WTC11 (cell line): ENCODE measurements around the gene SHFL. TPM values are rescaled to one million over a fixed set of nuclear protein-coding genes. Genes with fewer than 3 reads are reported as not detected.

Experiments used
- ATAC-seq: fragments of 200-7000 bp; cut with Tn5 transposase; 2 replicates; pipeline ENCODE4 v1.10.0; 2021; ENCODE audit warnings: mild to moderate bottlenecking, moderate library complexity
- CTCF ChIA-PET: fragments of 300-600 bp; sonication (Branson Sonifier 250); formaldehyde crosslinking; loops from one replicate; lab custom pipeline; 2021; ENCODE audit warnings: antibody characterized with exemption; lab: Charles Lee
- POLR2A ChIA-PET: fragments of 350-600 bp; sonication (Branson Sonifier 250); formaldehyde crosslinking; loops from one replicate; lab custom pipeline; 2021; ENCODE audit warnings: antibody characterized with exemption; lab: Charles Lee
- DNase-seq: peaks from one replicate; pipeline ENCODE4 v3.0.0; 2021; ENCODE audit warnings: low spot score
- H3K27ac Mint-ChIP-seq: 2 replicates; pipeline ENCODE4 v1.8.0; 2021; ENCODE audit warnings: mixed read lengths
- H3K27me3 Mint-ChIP-seq: 2 replicates; pipeline ENCODE4 v1.8.0; 2021; ENCODE audit warnings: low read depth, mild to moderate bottlenecking, moderate library complexity, mixed read lengths
- H3K36me3 Mint-ChIP-seq: 2 replicates; pipeline ENCODE4 v1.8.0; 2021; ENCODE audit warnings: mixed read lengths
- H3K4me1 Mint-ChIP-seq: 2 replicates; pipeline ENCODE4 v1.8.0; 2022; ENCODE audit warnings: mixed read lengths
- H3K4me3 Mint-ChIP-seq: 2 replicates; pipeline ENCODE4 v1.8.0; 2021; ENCODE audit warnings: mild to moderate bottlenecking, moderate library complexity, mixed read lengths
- H3K9me3 Mint-ChIP-seq: 2 replicates; pipeline ENCODE4 v1.8.0; 2021; ENCODE audit warnings: mixed read lengths
- AFF4 ChIP-seq: sonication (generic); formaldehyde crosslinking; IDR thresholded peaks from 2 replicates; pipeline ENCODE4 v1.8.1; 2023; ENCODE audit warnings: mild to moderate bottlenecking, missing genetic modification reagents, borderline replicate concordance
- ATF1 ChIP-seq: sonication (generic); formaldehyde crosslinking; IDR thresholded peaks from 2 replicates; pipeline ENCODE4 v1.8.1; 2023; ENCODE audit warnings: mild to moderate bottlenecking, moderate library complexity, missing genetic modification reagents
- E2F5 ChIP-seq: sonication (generic); formaldehyde crosslinking; IDR thresholded peaks from 2 replicates; pipeline ENCODE4 v1.8.1; 2022; ENCODE audit warnings: mild to moderate bottlenecking, moderate library complexity, missing genetic modification reagents
- FOXJ3 ChIP-seq: sonication (generic); formaldehyde crosslinking; IDR thresholded peaks from 2 replicates; pipeline ENCODE4 v1.9.0; 2021; ENCODE audit warnings: missing genetic modification reagents, mild to moderate bottlenecking, borderline replicate concordance
- HMGA2 ChIP-seq: fragments of 250-450 bp; sonication (Bioruptor Pico); IDR thresholded peaks from 2 replicates; pipeline ENCODE4 v1.4.0; 2021; ENCODE audit warnings: mild to moderate bottlenecking, moderate library complexity
- IRF1 ChIP-seq: sonication (generic); formaldehyde crosslinking; IDR thresholded peaks from 2 replicates; pipeline ENCODE4 v1.8.0; 2023; ENCODE audit warnings: missing genetic modification reagents
- NFATC4 ChIP-seq: fragments of 250-450 bp; sonication (Bioruptor Pico); IDR thresholded peaks from 2 replicates; pipeline ENCODE4 v1.9.0; 2021; ENCODE audit warnings: mild to moderate bottlenecking
- NR3C1 ChIP-seq: sonication (generic); formaldehyde crosslinking; conservative IDR thresholded peaks from 2 replicates; pipeline ENCODE4 v1.8.1; 2023; ENCODE audit warnings: low read depth, mild to moderate bottlenecking, missing genetic modification reagents
- PREB ChIP-seq: sonication (generic); formaldehyde crosslinking; IDR thresholded peaks from 2 replicates; pipeline ENCODE4 v1.8.1; 2022; ENCODE audit warnings: mild to moderate bottlenecking, missing genetic modification reagents, moderate library complexity, borderline replicate concordance
- PRRX2 ChIP-seq: fragments of 250-450 bp; sonication (Bioruptor Pico); IDR thresholded peaks from 2 replicates; pipeline ENCODE4 v1.8.0; 2021; ENCODE audit warnings: mild to moderate bottlenecking
- RELA ChIP-seq: sonication (generic); formaldehyde crosslinking; IDR thresholded peaks from 2 replicates; pipeline ENCODE4 v1.8.1; 2022; ENCODE audit warnings: missing genetic modification reagents, mild to moderate bottlenecking, borderline replicate concordance
- TEAD1 ChIP-seq: sonication (generic); formaldehyde crosslinking; IDR thresholded peaks from 2 replicates; pipeline ENCODE4 v1.8.0; 2022; ENCODE audit warnings: mild to moderate bottlenecking, missing genetic modification reagents
- ZNF121 ChIP-seq: sonication (generic); formaldehyde crosslinking; IDR thresholded peaks from 2 replicates; pipeline ENCODE4 v1.8.0; 2023; ENCODE audit warnings: missing genetic modification reagents
- ZNF138 ChIP-seq: sonication (generic); formaldehyde crosslinking; conservative IDR thresholded peaks from 2 replicates; pipeline ENCODE4 v1.8.1; 2022; ENCODE audit warnings: mild to moderate bottlenecking, moderate library complexity, missing genetic modification reagents
- ZNF532 ChIP-seq: fragments of 250-450 bp; sonication (Bioruptor Pico); IDR thresholded peaks from 2 replicates; pipeline ENCODE4 v1.9.0; 2021; ENCODE audit warnings: mild to moderate bottlenecking, borderline replicate concordance
- total RNA-seq: library from RNA; stranded (reverse); gene quantifications from 3 replicates; pipeline ENCODE4 v1.2.3, GENCODE V29; 2021
- TF ChIP-seq, protein P1 (sequence below): sonication (generic); formaldehyde crosslinking; IDR thresholded peaks from 2 replicates; pipeline ENCODE4 v1.8.0; 2022; ENCODE audit warnings: mild to moderate bottlenecking, missing genetic modification reagents
- TF ChIP-seq, protein P2 (sequence below): fragments of 250-450 bp; sonication (Bioruptor Pico); conservative IDR thresholded peaks from 2 replicates; pipeline ENCODE4 v1.9.0; 2021; ENCODE audit warnings: mild to moderate bottlenecking

The SHFL gene
- total RNA-seq, 1 experiment from 2014 or later: 22.5 TPM

DNA sequence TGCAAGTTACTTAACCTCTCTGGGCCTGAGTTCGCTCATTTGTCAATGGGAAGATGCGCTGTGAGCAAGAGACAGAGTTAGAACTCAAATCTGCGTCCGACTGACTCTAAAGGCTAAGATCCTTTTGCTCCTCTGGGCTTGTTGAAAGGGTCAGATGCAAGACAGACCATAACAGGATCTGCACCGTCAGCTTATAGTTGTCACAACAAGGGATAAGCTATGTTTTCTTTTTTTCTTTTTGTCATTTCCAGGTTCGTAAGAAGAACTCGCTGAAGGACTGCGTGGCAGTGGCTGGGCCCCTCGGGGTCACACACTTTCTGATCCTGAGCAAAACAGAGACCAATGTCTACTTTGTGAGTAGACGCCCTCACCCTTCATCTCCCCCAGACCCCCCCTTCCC lies 21.1 kb downstream of the SHFL start:
- TF ChIP-seq NR3C1 (no peak), ZNF138 (no peak), AFF4 (CRISPR knock-in tag) (no peak)
- Mint-ChIP-seq H3K27me3 (no peaks in the 10 kb centered on the region; the same call in 1 of the 2 replicates), H3K9me3 (no peaks in the 10 kb centered on the region), H3K4me3 (peak overlapping the region; percentile 95), H3K27ac (peak overlapping the region; percentile 84), H3K4me1 (peaks cover 11% of the 10 kb centered on the region), H3K36me3 (peaks cover 38% of the 10 kb centered on the region)
- DNase-seq (no peak), ATAC-seq (no peak)
- ChIA-PET POLR2A (no interaction called here), CTCF (interaction anchor here (1.1 to 1.4 kb wide), 2 partner anchors 11 to 143 kb away, joined by 4 to 10 read pairs; no protein-coding TSS in a partner anchor)

GRCh38 chr19:10107817-10108367 lies 21.8 kb downstream of the SHFL start:
- CTCF ChIA-PET: interaction anchor here (1.0 kb wide), 1 partner anchor 9 kb away, joined by 5 read pairs; no protein-coding TSS in a partner anchor
- H3K4me3 Mint-ChIP-seq: peak overlapping the region; percentile 95
- peaks cover 38% of the 10 kb centered on the region for H3K36me3 Mint-ChIP-seq
- peaks cover 16% of the 10 kb centered on the region for H3K4me1 Mint-ChIP-seq
- no peaks in the 10 kb centered on the region; the same call in 1 of the 2 replicates for H3K27me3 Mint-ChIP-seq
- ATAC-seq: no peak
- no peaks in the 10 kb centered on the region for H3K9me3 Mint-ChIP-seq
- DNase-seq: no peak
- TF ChIP-seq ZNF121 (CRISPR knock-in tag) (no peak), ATF1 (no peak), TEAD1 (CRISPR knock-in tag) (no peak)
- no peak overlapping the region for H3K27ac Mint-ChIP-seq
- POLR2A ChIA-PET: no interaction called here

DNA sequence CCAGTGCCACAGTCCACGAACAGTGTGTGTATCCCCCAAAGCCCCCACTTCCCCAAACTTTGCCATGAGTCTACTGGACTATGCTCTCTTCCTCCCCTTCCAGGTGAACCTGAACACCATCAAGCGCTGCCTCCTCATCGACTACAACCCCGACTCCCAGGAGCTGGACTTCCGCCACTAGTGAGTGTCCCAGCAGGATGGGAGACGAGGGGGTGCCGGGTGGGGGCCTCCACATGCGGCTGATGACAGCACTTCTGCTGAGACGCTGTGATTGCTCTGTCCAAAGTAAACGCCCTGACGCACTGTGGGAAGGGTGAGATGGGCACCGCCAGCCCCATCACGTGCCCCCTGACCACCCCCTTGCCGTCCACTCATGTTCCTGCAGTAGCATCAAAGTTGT lies 23.4 kb downstream of the SHFL start:
- Mint-ChIP-seq H3K4me3 (no peak overlapping the region; the same call in 1 of the 2 replicates), H3K36me3 (peaks cover 38% of the 10 kb centered on the region), H3K4me1 (peaks cover 17% of the 10 kb centered on the region), H3K9me3 (no peaks in the 10 kb centered on the region), H3K27ac (no peak overlapping the region), H3K27me3 (no peaks in the 10 kb centered on the region; the same call in 1 of the 2 replicates)
- ATAC-seq: no peak
- CTCF ChIA-PET: interaction anchor here (0.8 to 1.5 kb wide), 2 partner anchors 11 to 119 kb away, joined by 4 to 5 read pairs; no protein-coding TSS in a partner anchor
- POLR2A ChIA-PET: no interaction called here
- DNase-seq: no peak
- TF ChIP-seq, protein P1, sequence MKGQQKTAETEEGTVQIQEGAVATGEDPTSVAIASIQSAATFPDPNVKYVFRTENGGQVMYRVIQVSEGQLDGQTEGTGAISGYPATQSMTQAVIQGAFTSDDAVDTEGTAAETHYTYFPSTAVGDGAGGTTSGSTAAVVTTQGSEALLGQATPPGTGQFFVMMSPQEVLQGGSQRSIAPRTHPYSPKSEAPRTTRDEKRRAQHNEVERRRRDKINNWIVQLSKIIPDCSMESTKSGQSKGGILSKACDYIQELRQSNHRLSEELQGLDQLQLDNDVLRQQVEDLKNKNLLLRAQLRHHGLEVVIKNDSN: no peak
- TF ChIP-seq FOXJ3 (CRISPR knock-in tag) (no peak), NFATC4 (no peak), ZNF532 (no peak), IRF1 (CRISPR knock-in tag) (no peak), E2F5 (CRISPR knock-in tag) (no peak), PREB (no peak), PRRX2 (CRISPR knock-in tag) (no peak), HMGA2 (CRISPR knock-in tag) (no peak), RELA (CRISPR knock-in tag) (no peak)
- TF ChIP-seq, protein P2, sequence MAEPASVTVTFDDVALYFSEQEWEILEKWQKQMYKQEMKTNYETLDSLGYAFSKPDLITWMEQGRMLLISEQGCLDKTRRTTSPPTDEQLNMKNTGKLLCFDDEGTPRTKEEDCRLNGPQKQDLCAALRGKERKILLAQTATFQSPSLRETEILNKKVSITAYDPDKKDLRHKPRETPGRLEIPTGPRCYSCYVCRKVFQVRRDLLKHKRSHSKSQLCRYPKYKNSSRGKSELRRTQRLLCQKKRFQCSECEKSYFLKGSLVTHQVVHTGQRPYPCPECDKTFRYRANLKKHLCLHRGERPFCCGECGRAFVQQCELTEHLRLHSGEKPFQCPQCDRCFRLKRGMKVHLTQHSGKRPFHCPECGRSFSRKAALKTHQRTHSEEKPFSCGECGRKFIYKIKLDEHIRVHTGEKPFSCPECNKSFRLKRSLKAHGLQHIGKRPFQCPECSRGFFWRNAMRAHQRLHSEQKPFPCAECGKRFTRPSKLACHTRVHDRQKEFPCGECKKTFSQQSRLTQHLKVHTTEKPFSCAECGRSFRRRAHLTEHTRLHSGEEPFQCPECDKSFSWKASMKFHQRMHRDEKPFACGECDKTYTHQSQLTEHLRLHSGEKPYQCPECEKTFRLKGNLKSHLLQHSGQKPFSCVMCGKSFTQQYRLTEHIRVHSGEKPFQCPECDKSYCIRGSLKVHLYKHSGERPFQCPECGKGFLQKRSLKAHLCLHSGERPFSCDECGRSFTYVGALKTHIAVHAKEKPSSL (CRISPR knock-in tag): no peak
